ENCODE data around the gene ST3GAL3. TPM values are rescaled to one million over a fixed set of nuclear protein-coding genes. Genes with fewer than 3 reads are reported as not detected.

ST3GAL3 gene
- total RNA-seq, 1 experiment from 2014 or later, result 8.6 TPM

DNA sequence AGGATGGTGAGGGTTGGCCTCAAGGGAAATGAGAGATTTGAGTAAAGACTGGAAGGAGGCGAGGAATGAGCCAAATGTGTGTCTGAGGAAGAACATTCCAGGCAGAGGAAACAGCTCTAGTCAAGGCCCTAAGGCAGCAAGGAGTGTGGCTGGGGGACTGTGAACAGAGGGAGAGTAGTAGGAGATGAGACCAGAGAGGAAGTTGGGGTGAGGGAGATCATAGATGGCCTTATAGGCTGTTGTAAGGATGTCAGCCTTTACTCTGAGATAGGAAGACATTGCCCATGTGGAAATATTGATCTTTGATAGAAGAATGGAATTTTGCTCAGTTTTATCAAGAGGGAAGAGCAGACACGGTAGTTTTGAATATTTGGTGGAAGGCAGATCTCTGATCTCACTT is 171.1 kb downstream of the ST3GAL3 start:
- H3K36me3 Mint-ChIP-seq, result no peaks in the 10 kb centered on the region
- no peaks in the 10 kb centered on the region for H3K27me3 Mint-ChIP-seq (ENCODE audit: low read depth)
- peaks cover 11% of the 10 kb centered on the region for H3K4me1 Mint-ChIP-seq
- DNase-seq (ENCODE audit: low spot score) (no peak), ATAC-seq (no peak)
- no peak for TF ChIP-seq ZNF263 (CRISPR knock-in tag; IDR thresholded peaks at IDR 0.05; ENCODE audit: low read depth)
- ChIA-PET POLR2A (no interaction called here), CTCF (interaction anchor here (1.0 kb wide), 1 partner anchor 56 kb away, joined by 3 read pairs; no protein-coding TSS in a partner anchor)
- H3K9me3 Mint-ChIP-seq, result no peaks in the 10 kb centered on the region
- H3K4me3 Mint-ChIP-seq, result no peak overlapping the region
- no peak overlapping the region for H3K27ac Mint-ChIP-seq

DNA sequence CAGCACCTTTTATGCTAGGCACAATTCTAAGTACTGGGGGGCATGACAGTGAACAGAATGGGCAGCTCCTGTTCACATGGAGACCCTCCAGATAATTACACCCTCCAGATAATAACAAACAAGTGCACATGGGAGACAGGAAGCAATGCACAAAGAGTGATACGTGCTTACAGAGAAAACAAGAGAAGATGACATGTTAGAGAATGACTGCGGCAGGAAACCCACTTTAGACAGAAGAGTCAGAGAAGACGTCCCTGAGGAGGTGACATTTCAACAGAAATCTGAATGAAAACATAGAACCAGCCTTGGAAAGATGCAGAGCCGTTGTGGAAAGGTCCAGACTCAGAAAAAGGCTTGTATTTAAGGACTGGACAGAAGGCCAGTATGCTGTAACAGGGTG is 171.5 kb downstream of the ST3GAL3 start:
- POLR2A ChIA-PET, result no interaction called here
- Mint-ChIP-seq H3K4me1 (peaks cover 11% of the 10 kb centered on the region), H3K27ac (no peak overlapping the region), H3K27me3 (ENCODE audit: low read depth) (no peaks in the 10 kb centered on the region), H3K4me3 (no peak overlapping the region), H3K36me3 (no peaks in the 10 kb centered on the region), H3K9me3 (no peaks in the 10 kb centered on the region)
- ATAC-seq (no peak), DNase-seq (ENCODE audit: low spot score) (no peak)
- CTCF ChIA-PET, result interaction anchor here (1.0 to 1.4 kb wide), 2 partner anchors 56 to 113 kb away, joined by 3 read pairs; no protein-coding TSS in a partner anchor
- TF ChIP-seq, protein P1, sequence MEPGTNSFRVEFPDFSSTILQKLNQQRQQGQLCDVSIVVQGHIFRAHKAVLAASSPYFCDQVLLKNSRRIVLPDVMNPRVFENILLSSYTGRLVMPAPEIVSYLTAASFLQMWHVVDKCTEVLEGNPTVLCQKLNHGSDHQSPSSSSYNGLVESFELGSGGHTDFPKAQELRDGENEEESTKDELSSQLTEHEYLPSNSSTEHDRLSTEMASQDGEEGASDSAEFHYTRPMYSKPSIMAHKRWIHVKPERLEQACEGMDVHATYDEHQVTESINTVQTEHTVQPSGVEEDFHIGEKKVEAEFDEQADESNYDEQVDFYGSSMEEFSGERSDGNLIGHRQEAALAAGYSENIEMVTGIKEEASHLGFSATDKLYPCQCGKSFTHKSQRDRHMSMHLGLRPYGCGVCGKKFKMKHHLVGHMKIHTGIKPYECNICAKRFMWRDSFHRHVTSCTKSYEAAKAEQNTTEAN (CRISPR knock-in tag; IDR thresholded peaks at IDR 0.05), result no peak
- TF ChIP-seq ZNF416 (CRISPR knock-in tag; IDR thresholded peaks at IDR 0.05) (no peak), OVOL2 (CRISPR knock-in tag; IDR thresholded peaks at IDR 0.05; ENCODE audit: borderline replicate concordance) (no peak)

DNA sequence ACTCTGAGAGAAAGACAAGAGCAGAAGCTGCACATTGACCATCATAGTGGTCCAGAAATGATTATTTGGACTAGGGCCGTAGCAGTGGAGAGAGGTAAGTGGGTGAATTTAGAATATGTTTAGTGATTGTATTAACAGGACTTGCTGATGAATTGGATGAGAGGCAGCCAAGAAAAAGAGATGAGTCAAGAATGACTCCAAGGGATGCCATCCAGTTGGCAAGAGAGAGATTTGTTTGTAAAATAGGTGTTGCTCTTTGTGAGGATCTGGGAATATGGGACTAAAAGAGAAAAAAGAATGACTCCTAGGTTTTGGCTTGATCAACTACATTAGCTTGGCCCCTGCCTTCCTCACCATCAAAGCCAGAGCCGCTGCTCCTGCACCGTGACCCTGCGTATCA is 172.1 kb downstream of the ST3GAL3 start:
- H3K4me3 Mint-ChIP-seq, result no peak overlapping the region
- H3K27ac Mint-ChIP-seq, result no peak overlapping the region
- TF ChIP-seq ATF1 (CRISPR knock-in tag; IDR thresholded peaks at IDR 0.05) (no peak), JAZF1 (CRISPR knock-in tag; IDR thresholded peaks at IDR 0.05) (no peak)
- no peaks in the 10 kb centered on the region for H3K36me3 Mint-ChIP-seq
- no peaks in the 10 kb centered on the region for H3K9me3 Mint-ChIP-seq
- no peak for DNase-seq (ENCODE audit: low spot score)
- peaks cover 11% of the 10 kb centered on the region for H3K4me1 Mint-ChIP-seq
- no peak for ATAC-seq
- ChIA-PET CTCF (interaction anchor here (1.4 kb wide), 1 partner anchor 114 kb away, joined by 3 read pairs; no protein-coding TSS in a partner anchor), POLR2A (no interaction called here)
- H3K27me3 Mint-ChIP-seq (ENCODE audit: low read depth), result no peaks in the 10 kb centered on the region

DNA sequence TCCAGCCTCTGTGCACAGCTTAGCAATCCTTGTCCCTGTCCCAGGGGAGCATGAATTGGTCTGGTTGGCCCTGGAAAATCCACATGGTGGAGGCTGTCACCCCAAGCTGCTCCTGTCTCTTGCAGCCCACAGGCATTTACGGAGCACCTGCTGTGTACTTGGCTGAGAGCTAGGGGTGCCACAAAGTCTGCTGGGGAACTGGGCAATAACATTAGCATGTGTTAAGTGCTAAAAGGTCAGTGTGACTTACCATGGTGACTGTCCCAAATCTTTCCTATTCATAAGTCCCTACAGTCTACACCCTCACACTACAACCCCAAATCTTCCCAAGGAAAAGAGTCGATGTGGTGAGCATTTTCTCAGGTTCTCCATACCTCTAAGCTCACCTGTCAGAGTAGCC is 172.7 kb downstream of the ST3GAL3 start:
- Mint-ChIP-seq H3K36me3 (no peaks in the 10 kb centered on the region), H3K4me3 (no peak overlapping the region), H3K27me3 (ENCODE audit: low read depth) (no peaks in the 10 kb centered on the region), H3K4me1 (peaks cover 15% of the 10 kb centered on the region), H3K27ac (no peak overlapping the region), H3K9me3 (no peaks in the 10 kb centered on the region)
- POLR2A ChIA-PET, result no interaction called here
- no peak for ATAC-seq
- no peak for DNase-seq (ENCODE audit: low spot score)
- TF ChIP-seq CBFB (CRISPR knock-in tag; IDR thresholded peaks at IDR 0.05; ENCODE audit: low read depth) (no peak), RELA (CRISPR knock-in tag; IDR thresholded peaks at IDR 0.05; ENCODE audit: borderline replicate concordance) (no peak), ZNF219 (CRISPR knock-in tag; IDR thresholded peaks at IDR 0.05; ENCODE audit: borderline replicate concordance) (no peak), EMX1 (CRISPR knock-in tag; IDR thresholded peaks at IDR 0.05) (no peak)
- TF ChIP-seq, protein P2, sequence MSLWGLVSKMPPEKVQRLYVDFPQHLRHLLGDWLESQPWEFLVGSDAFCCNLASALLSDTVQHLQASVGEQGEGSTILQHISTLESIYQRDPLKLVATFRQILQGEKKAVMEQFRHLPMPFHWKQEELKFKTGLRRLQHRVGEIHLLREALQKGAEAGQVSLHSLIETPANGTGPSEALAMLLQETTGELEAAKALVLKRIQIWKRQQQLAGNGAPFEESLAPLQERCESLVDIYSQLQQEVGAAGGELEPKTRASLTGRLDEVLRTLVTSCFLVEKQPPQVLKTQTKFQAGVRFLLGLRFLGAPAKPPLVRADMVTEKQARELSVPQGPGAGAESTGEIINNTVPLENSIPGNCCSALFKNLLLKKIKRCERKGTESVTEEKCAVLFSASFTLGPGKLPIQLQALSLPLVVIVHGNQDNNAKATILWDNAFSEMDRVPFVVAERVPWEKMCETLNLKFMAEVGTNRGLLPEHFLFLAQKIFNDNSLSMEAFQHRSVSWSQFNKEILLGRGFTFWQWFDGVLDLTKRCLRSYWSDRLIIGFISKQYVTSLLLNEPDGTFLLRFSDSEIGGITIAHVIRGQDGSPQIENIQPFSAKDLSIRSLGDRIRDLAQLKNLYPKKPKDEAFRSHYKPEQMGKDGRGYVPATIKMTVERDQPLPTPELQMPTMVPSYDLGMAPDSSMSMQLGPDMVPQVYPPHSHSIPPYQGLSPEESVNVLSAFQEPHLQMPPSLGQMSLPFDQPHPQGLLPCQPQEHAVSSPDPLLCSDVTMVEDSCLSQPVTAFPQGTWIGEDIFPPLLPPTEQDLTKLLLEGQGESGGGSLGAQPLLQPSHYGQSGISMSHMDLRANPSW (CRISPR knock-in tag; conservative IDR thresholded peaks at IDR 0.05; ENCODE audit: low read depth), result no peak
- TF ChIP-seq, protein P3, sequence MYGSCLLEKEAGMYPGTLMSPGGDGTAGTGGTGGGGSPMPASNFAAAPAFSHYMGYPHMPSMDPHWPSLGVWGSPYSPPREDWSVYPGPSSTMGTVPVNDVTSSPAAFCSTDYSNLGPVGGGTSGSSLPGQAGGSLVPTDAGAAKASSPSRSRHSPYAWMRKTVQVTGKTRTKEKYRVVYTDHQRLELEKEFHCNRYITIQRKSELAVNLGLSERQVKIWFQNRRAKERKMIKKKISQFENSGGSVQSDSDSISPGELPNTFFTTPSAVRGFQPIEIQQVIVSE (CRISPR knock-in tag; IDR thresholded peaks at IDR 0.05; ENCODE audit: borderline replicate concordance), result no peak
- CTCF ChIA-PET, result interaction anchor here (1.4 kb wide), 1 partner anchor 114 kb away, joined by 3 read pairs; no protein-coding TSS in a partner anchor

DNA sequence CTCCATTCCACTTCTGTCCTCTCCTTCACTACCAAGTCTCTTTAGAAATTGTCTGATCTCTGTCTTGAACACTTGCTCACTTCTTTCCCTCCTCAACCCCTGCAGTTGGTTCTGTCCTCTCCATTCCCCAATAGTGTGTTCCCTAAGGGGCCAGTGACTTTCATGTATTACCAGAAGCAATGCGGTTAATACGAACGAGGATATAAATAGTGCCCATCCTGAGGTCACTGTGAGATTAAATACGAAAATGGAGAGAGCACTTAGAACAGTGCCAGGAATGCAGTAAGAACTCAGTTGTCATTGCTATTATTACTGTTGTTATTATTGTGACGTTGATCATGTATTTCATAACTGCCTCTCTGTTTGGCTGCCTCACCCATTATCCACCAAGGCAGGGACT is 173.3 kb downstream of the ST3GAL3 start:
- DNase-seq (ENCODE audit: low spot score) (no peak), ATAC-seq (no peak)
- no peaks in the 10 kb centered on the region for H3K27me3 Mint-ChIP-seq (ENCODE audit: low read depth)
- no peaks in the 10 kb centered on the region for H3K9me3 Mint-ChIP-seq
- peaks cover 20% of the 10 kb centered on the region for H3K4me1 Mint-ChIP-seq
- no peak overlapping the region for H3K4me3 Mint-ChIP-seq
- H3K36me3 Mint-ChIP-seq, result no peaks in the 10 kb centered on the region
- ChIA-PET CTCF (interaction anchor here (1.2 to 1.6 kb wide), 3 partner anchors 50 to 115 kb away, joined by 3 to 11 read pairs (median 9); no protein-coding TSS in a partner anchor), POLR2A (no interaction called here)
- H3K27ac Mint-ChIP-seq, result no peak overlapping the region
- no peak for TF ChIP-seq GTF2I (CRISPR knock-in tag; conservative IDR thresholded peaks at IDR 0.05)
- no peak for TF ChIP-seq GABPB1 (CRISPR knock-in tag; IDR thresholded peaks at IDR 0.05)
- TF ChIP-seq, protein P4, sequence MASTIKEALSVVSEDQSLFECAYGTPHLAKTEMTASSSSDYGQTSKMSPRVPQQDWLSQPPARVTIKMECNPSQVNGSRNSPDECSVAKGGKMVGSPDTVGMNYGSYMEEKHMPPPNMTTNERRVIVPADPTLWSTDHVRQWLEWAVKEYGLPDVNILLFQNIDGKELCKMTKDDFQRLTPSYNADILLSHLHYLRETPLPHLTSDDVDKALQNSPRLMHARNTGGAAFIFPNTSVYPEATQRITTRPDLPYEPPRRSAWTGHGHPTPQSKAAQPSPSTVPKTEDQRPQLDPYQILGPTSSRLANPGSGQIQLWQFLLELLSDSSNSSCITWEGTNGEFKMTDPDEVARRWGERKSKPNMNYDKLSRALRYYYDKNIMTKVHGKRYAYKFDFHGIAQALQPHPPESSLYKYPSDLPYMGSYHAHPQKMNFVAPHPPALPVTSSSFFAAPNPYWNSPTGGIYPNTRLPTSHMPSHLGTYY (CRISPR knock-in tag; IDR thresholded peaks at IDR 0.05), result no peak
- TF ChIP-seq, protein P5, sequence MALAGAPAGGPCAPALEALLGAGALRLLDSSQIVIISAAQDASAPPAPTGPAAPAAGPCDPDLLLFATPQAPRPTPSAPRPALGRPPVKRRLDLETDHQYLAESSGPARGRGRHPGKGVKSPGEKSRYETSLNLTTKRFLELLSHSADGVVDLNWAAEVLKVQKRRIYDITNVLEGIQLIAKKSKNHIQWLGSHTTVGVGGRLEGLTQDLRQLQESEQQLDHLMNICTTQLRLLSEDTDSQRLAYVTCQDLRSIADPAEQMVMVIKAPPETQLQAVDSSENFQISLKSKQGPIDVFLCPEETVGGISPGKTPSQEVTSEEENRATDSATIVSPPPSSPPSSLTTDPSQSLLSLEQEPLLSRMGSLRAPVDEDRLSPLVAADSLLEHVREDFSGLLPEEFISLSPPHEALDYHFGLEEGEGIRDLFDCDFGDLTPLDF (CRISPR knock-in tag; IDR thresholded peaks at IDR 0.05), result no peak
- no peak for TF ChIP-seq SMAD3 (CRISPR knock-in tag; IDR thresholded peaks at IDR 0.05; ENCODE audit: borderline replicate concordance)
- TF ChIP-seq RELA (CRISPR knock-in tag; IDR thresholded peaks at IDR 0.05; ENCODE audit: borderline replicate concordance), result no peak
- no peak for TF ChIP-seq OVOL2 (CRISPR knock-in tag; IDR thresholded peaks at IDR 0.05; ENCODE audit: borderline replicate concordance)
- TF ChIP-seq RORB (CRISPR knock-in tag; IDR thresholded peaks at IDR 0.05), result no peak
- no peak for TF ChIP-seq MYBL2 (CRISPR knock-in tag; IDR thresholded peaks at IDR 0.05)
- no peak for TF ChIP-seq ZNF138 (CRISPR knock-in tag; conservative IDR thresholded peaks at IDR 0.05)

Data from WTC11 (cell line).